T-cell (primary cell): Measurements from ENCODE around the gene MARCKSL1. TPM values are rescaled to one million over a fixed set of nuclear protein-coding genes. Genes with fewer than 3 reads are reported as not detected.

ENCODE experiments used
- ATAC-seq, 4 experiments: fragments of 200-7000 bp in 3 of 4; fragments of 150-1000 bp in 1 of 4; cut with Tn5 transposase; replicated peaks in 1 of 4; 1 replicate in 3 of 4; 2 replicates in 1 of 4; pipeline ENCODE4 v1.10.0; 2021; ENCODE audit warnings: moderate library complexity in 3 of 4, mild to moderate bottlenecking in 2 of 4, moderate number of reproducible peaks in 1 of 4
- CTCF ChIA-PET, 2 donors: fragments of 300-600 bp; sonication (Branson Sonifier 250); formaldehyde crosslinking; loops; one replicate each; lab custom pipeline; 2022; ENCODE audit warnings: antibody characterized with exemption in 2 of 2; lab: Charles Lee
- POLR2A ChIA-PET, 2 donors: fragments of 300-600 bp; sonication (Branson Sonifier 250); formaldehyde crosslinking; loops; one replicate each; lab custom pipeline; 2022; ENCODE audit warnings: antibody characterized with exemption in 2 of 2; lab: Charles Lee
- DNase-seq, 35 experiments: peaks; one replicate each; pipeline versions ENCODE4 v3.0.0 to v3.0.0-alpha.2; 2013 to 2023
- H3K27ac ChIP-seq: one replicate; pipeline ENCODE4 v1.5.1; 2013; ENCODE audit warnings: low read length
- H3K27me3 ChIP-seq, 2 experiments: replicated peaks in 1 of 2; 1 replicate in 1 of 2; 2 replicates in 1 of 2; pipeline versions ENCODE4 v1.6.1 to v1.7.0; 2013; ENCODE audit warnings: low read length in 1 of 2, mixed read lengths in 1 of 2; ENCODE audit not compliant: control insufficient read depth in 2 of 2, insufficient read depth in 2 of 2; ENCODE audit errors: extremely low read depth in 1 of 2
- H3K36me3 ChIP-seq, 2 donors: 1 replicate in 1 of 2; 2 replicates in 1 of 2; pipeline versions ENCODE4 v1.6.1 to v1.7.0; 2013; ENCODE audit warnings: low read length in 1 of 2; ENCODE audit not compliant: control insufficient read depth in 2 of 2, insufficient read depth in 1 of 2; ENCODE audit errors: extremely low read depth in 1 of 2
- H3K4me1 ChIP-seq, 2 experiments: 1 replicate in 1 of 2; 2 replicates in 1 of 2; pipeline versions ENCODE4 v1.6.1 to v1.7.0; 2013; ENCODE audit warnings: low read length in 2 of 2, mixed read lengths in 1 of 2; ENCODE audit not compliant: insufficient read depth in 2 of 2, control insufficient read depth in 1 of 2; ENCODE audit errors: extremely low read depth in 1 of 2
- H3K4me3 ChIP-seq, 2 donors: 1 replicate in 1 of 2; 2 replicates in 1 of 2; pipeline versions ENCODE4 v1.5.1 to v1.7.0; 2013; ENCODE audit warnings: mild to moderate bottlenecking in 2 of 2, low read length in 1 of 2, moderate library complexity in 1 of 2; ENCODE audit not compliant: control insufficient read depth in 1 of 2; ENCODE audit errors: extremely low read depth in 1 of 2
- H3K9me3 ChIP-seq: 2 replicates; pipeline ENCODE4 v1.7.0; 2013
- H3K27ac Mint-ChIP-seq, 2 donors: one replicate each; pipeline ENCODE4 v1.8.0; 2020 to 2021; ENCODE audit warnings: mild to moderate bottlenecking in 2 of 2, mixed read lengths in 2 of 2
- H3K27me3 Mint-ChIP-seq, 2 donors: one replicate each; pipeline ENCODE4 v1.8.0; 2021 to 2022; ENCODE audit warnings: mixed read lengths in 2 of 2
- H3K36me3 Mint-ChIP-seq: one replicate; pipeline ENCODE4 v1.8.0; 2021; ENCODE audit warnings: mixed read lengths
- H3K4me1 Mint-ChIP-seq, 3 donors: one replicate each; pipeline ENCODE4 v1.8.0; 2020 to 2022; ENCODE audit warnings: mixed read lengths in 3 of 3, mild to moderate bottlenecking in 1 of 3
- H3K4me3 Mint-ChIP-seq, 3 donors: one replicate each; pipeline ENCODE4 v1.8.0; 2020 to 2022; ENCODE audit warnings: mild to moderate bottlenecking in 3 of 3, mixed read lengths in 3 of 3, moderate library complexity in 3 of 3
- H3K9me3 Mint-ChIP-seq, 3 donors: one replicate each; pipeline ENCODE4 v1.8.0; 2020 to 2022; ENCODE audit warnings: mixed read lengths in 3 of 3
- WGBS: methylation state at CpG from one replicate; pipeline ENCODE4 v1.1.5; 2013; ENCODE audit warnings: missing lambda C conversion rate; ENCODE audit not compliant: insufficient coverage; 5-methylcytosine and 5-hydroxymethylcytosine counted together
- total RNA-seq, 35 experiments: library from RNA in 6 of 35; stranded (reverse) in 6 of 35; fragments of 120-200 nt in 1 of 35; gene quantifications; one replicate each; pipeline versions ENCODE4 v1.2.1 to v1.2.4 and lab custom pipeline; 2013 to 2026

Gene MARCKSL1, protein sequence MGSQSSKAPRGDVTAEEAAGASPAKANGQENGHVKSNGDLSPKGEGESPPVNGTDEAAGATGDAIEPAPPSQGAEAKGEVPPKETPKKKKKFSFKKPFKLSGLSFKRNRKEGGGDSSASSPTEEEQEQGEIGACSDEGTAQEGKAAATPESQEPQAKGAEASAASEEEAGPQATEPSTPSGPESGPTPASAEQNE
- total RNA-seq: 10 to 100 TPM; 28.1 to 46.5 (median 41.4) TPM
- total RNA-seq (2013): 18.6 TPM
- total RNA-seq (lab: John Stamatoyannopoulos, UW): 16.7 to 63.6 (median 33.8) reads per million in 29 experiments

- 1% methylated on average over 83 of the region's 95 CpGs for WGBS
- Mint-ChIP-seq H3K27me3 (no peaks in the 10 kb centered on the region), H3K36me3 (peaks cover 14% of the 10 kb centered on the region), H3K27ac (peak within 1 kb of the TSS; percentile 84 to 91), H3K4me1 (peaks cover 31 to 43% (median 35%) of the 10 kb centered on the region in 3 donors), H3K9me3 (no peaks in the 10 kb centered on the region), H3K4me3 (peak within 1 kb of the TSS; percentile 83 to 89 (median 86))
- H3K9me3 ChIP-seq: no peaks in the 10 kb centered on the region
- ATAC-seq (peak; percentile 60 to 74 (median 72)), DNase-seq (peak; percentile 67 to 91 (median 84))
- peaks cover 8 to 19% of the 10 kb centered on the region in 2 donors for H3K36me3 ChIP-seq
- H3K4me3 ChIP-seq: peak within 1 kb of the TSS; percentile 47 to 75
- H3K27ac ChIP-seq: peak within 1 kb of the TSS; percentile 41
- H3K4me1 ChIP-seq: peaks cover 16 to 36% of the 10 kb centered on the region in 2 experiments
- H3K27me3 ChIP-seq: peaks cover 0 to 5% of the 10 kb centered on the region in 2 experiments
- ChIA-PET POLR2A (interaction anchor here (0.5 to 1.7 kb wide), 24 partner anchors 8 to 235 kb away, joined by 3 to 12 read pairs (median 6); partner anchors contain the start of genes BSDC1 (in 2 of the 2), KPNA6 (in 2 of the 2), HDAC1 (in 1 of the 2) and TXLNA (in 1 of the 2)), CTCF (interaction anchor here (0.6 to 2.1 kb wide), 12 partner anchors 9 to 263 kb away, joined by 3 to 9 read pairs (median 4); partner anchors contain the start of genes BSDC1 (in 1 of the 2), KPNA6 (in 1 of the 2) and TMEM39B (in 1 of the 2))
Measured at GRCh38 chr1:32335790-32336590, at the start of gene MARCKSL1. TSS of gene MARCKSL1 (minus strand) at chr1:32336233. CDS start at chr1:32336033, 200 bp downstream.

DNA sequence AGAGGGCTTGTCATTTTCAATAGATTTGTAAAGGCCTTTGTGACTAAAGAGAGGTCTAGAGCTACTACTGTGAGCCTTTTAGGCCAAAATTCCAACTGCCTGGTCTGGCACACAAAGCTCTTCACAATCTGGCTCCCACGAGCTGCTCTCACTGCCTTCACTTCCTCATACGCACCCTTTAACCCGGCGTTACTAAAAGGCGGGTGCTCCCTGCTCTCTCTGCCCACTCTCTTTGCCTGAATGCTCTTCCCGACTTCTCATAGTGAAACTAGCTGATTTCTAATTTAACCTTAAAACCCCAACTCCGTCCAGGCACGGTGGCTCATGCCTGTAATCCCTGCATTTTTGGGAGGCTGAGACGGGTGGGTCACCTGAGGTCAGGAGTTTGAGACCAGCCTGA, 44.0 kb upstream of the MARCKSL1 start:
- CTCF ChIA-PET: no interaction called here
- no peaks in the 10 kb centered on the region for H3K27me3 Mint-ChIP-seq
- H3K36me3 ChIP-seq: peaks cover 11 to 93% of the 10 kb centered on the region in 2 donors

DNA sequence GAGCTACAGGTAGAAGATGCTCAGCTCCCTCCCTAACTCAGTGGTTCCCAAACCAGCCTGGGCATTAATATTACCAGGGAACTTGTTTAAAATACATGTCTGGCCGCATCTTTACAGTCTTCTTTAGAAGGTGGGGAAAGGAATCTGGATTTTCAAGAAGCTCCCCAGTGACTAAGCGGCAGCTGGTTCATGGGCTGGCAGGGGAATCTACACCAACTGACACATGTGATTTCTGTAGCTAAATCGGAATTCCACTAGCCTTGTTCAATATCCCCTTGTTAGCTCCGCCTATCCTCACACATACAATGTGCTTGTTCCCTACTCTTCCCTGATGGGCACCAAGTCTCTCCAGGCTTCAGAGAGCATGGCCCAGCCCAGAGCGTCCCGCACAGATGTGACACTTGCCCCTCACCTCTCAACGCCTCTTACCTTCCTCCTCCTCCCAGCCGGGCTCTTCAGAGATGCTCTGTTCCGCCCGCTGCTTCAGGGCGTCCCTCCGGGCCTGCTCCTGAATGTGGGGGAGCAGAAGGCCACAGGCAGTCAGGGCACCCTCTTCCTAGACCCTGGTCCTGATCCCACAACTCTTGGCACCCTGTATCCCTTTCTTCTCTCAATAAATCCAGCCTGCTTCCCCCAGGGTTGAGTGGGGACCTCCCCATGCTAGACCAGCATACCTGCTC, 41.6 kb upstream of the MARCKSL1 start:
- H3K27ac ChIP-seq: no peak overlapping the region
- 93% methylated on average over 10 of the region's 12 CpGs for WGBS
- peaks cover under 1 to 2% of the 10 kb centered on the region in 2 experiments for H3K4me1 ChIP-seq
- peaks cover 7 to 20% (median 9%) of the 10 kb centered on the region in 3 donors for H3K4me1 Mint-ChIP-seq
- DNase-seq (no peak), ATAC-seq (no peak)
- H3K36me3 ChIP-seq: peaks cover 10 to 88% of the 10 kb centered on the region in 2 donors
- CTCF ChIA-PET: interaction anchor here (0.5 to 2.0 kb wide), 2 partner anchors 19 to 162 kb away, joined by 4 to 5 read pairs; no protein-coding TSS in a partner anchor
- H3K4me3 ChIP-seq: no peak overlapping the region
- no peaks in the 10 kb centered on the region for H3K27me3 Mint-ChIP-seq
- H3K36me3 Mint-ChIP-seq: peaks cover 43% of the 10 kb centered on the region
- H3K9me3 ChIP-seq: no peaks in the 10 kb centered on the region
- no peaks in the 10 kb centered on the region for H3K9me3 Mint-ChIP-seq
- H3K4me3 Mint-ChIP-seq: no peak overlapping the region
- H3K27ac Mint-ChIP-seq: no peak overlapping the region
- POLR2A ChIA-PET: interaction anchor here in 1 of 2 donors (0.6 kb wide), 2 partner anchors 23 to 150 kb away, joined by 4 to 5 read pairs; no protein-coding TSS in a partner anchor
- H3K27me3 ChIP-seq: no peaks in the 10 kb centered on the region

More for the DNA sequence above, 44.0 kb upstream of the MARCKSL1 start:
- Histone ChIP-seq H3K9me3 (no peaks in the 10 kb centered on the region), H3K27me3 (no peaks in the 10 kb centered on the region), H3K4me1 (no peaks in the 10 kb centered on the region), H3K4me3 (no peak overlapping the region), H3K27ac (no peak overlapping the region)
- peaks cover 49% of the 10 kb centered on the region for H3K36me3 Mint-ChIP-seq
- ATAC-seq (no peak), DNase-seq (no peak)
- H3K9me3 Mint-ChIP-seq: no peaks in the 10 kb centered on the region
- H3K4me1 Mint-ChIP-seq: peaks cover 0 to 6% (median 0%) of the 10 kb centered on the region in 3 donors
- peak overlapping the region in 1 of 2 donors; percentile 44 for H3K27ac Mint-ChIP-seq
- H3K4me3 Mint-ChIP-seq: no peak overlapping the region
- WGBS: 93% methylated on average over 6 of the region's 9 CpGs
- POLR2A ChIA-PET: no interaction called here

- ChIA-PET CTCF (interaction anchor here in 1 of 2 donors (2.0 kb wide), 1 partner anchor 161 kb away, joined by 5 read pairs; no protein-coding TSS in a partner anchor), POLR2A (interaction anchor here in 1 of 2 donors (0.5 to 0.6 kb wide), 2 partner anchors 9 to 236 kb away, joined by 3 read pairs; no protein-coding TSS in a partner anchor)
Measured at GRCh38 chr1:32376199-32376598, 40.2 kb upstream of the MARCKSL1 start.

GRCh38 chr1:32373996-32374592, 38.1 kb upstream of the MARCKSL1 start:
- POLR2A ChIA-PET: no interaction called here
- ATAC-seq: no peak
- no peak for DNase-seq
- H3K4me1 ChIP-seq: peaks cover 10 to 16% of the 10 kb centered on the region in 2 experiments
- Mint-ChIP-seq H3K36me3 (peaks cover 43% of the 10 kb centered on the region), H3K27me3 (no peaks in the 10 kb centered on the region), H3K4me1 (peaks cover 19 to 29% (median 21%) of the 10 kb centered on the region in 3 donors), H3K9me3 (no peaks in the 10 kb centered on the region), H3K4me3 (no peak overlapping the region), H3K27ac (peak overlapping the region in 1 of 2 donors; percentile 25)
- no peak overlapping the region for H3K4me3 ChIP-seq
- no peaks in the 10 kb centered on the region for H3K27me3 ChIP-seq
- no CpG with 5 or more reads among the region's 1 CpG for WGBS
- CTCF ChIA-PET: interaction anchor here in 1 of 2 donors (0.6 kb wide), 2 partner anchors 16 to 159 kb away, joined by 4 to 6 read pairs; no protein-coding TSS in a partner anchor
- peaks cover 7 to 62% of the 10 kb centered on the region in 2 donors for H3K36me3 ChIP-seq
- no peaks in the 10 kb centered on the region for H3K9me3 ChIP-seq
- no peak overlapping the region for H3K27ac ChIP-seq

More at GRCh38 chr1:32376199-32376598, 40.2 kb upstream of the MARCKSL1 start:
- Histone ChIP-seq H3K27ac (no peak overlapping the region), H3K36me3 (peaks cover 11 to 75% of the 10 kb centered on the region in 2 donors), H3K4me3 (no peak overlapping the region), H3K9me3 (no peaks in the 10 kb centered on the region), H3K27me3 (no peaks in the 10 kb centered on the region), H3K4me1 (peaks cover 10 to 16% of the 10 kb centered on the region in 2 experiments)
- no peak overlapping the region for H3K27ac Mint-ChIP-seq
- H3K36me3 Mint-ChIP-seq: peaks cover 49% of the 10 kb centered on the region
- no peaks in the 10 kb centered on the region for H3K27me3 Mint-ChIP-seq
- no peak for ATAC-seq
- H3K4me3 Mint-ChIP-seq: no peak overlapping the region
- no peak for DNase-seq
- peaks cover 19 to 33% (median 21%) of the 10 kb centered on the region in 3 donors for H3K4me1 Mint-ChIP-seq
- H3K9me3 Mint-ChIP-seq: no peaks in the 10 kb centered on the region
- 98% methylated on average over 4 of the region's 11 CpGs for WGBS
